Measurements from ENCODE around the gene C1orf115.

C1orf115 gene

DNA sequence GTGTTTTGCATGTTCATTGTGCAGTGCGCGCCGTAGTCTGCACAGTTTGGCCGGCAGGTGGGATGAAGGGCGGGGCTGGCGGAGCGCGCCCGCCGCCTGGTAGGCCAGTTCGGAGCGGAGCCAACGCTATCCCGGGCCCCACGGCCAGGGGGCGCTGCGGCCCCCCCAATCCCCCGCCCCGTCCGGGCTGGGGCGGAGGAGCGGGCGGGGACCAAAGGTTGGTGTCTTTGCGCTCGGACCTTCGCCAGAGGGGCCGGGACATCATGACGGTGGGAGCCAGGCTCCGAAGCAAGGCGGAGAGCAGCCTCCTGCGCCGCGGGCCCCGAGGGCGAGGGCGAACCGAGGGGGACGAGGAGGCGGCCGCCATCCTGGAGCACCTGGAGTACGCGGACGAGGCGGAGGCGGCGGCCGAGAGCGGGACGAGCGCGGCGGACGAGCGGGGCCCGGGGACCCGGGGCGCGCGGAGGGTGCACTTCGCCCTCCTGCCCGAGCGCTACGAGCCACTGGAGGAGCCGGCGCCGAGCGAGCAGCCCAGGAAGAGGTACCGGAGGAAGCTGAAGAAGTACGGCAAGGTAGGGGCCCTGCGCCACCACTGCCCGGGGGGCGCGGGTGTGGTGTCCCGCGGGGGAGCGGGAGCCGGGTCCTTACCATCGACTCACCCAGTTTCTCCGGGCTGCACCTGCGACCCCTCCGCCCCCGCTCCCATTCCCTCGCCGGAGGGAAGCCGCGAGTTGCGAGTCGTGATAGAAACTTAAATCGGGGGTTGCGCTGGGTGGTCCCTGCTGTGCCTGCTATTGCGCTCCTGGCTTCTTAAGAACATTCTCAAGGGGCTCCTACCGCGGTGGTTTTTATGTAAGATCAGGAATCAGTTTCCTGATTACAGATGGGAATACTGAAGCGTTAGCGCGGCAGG, at the start of gene C1orf115:
Gene C1orf115 (plus strand): TSS at position 224 of the 913 bp plus-strand sequence. CDS start 40 bp downstream, at position 264.
- in situ Hi-C loops (cut with HindIII; ENCODE audit: low sequenced_read_pairs), result no loop called here
- DNase-seq (ENCODE audit: low read depth), result no peak
- peak within 1 kb of the TSS; percentile 50 for H3K4me3 ChIP-seq (ENCODE audit: low read depth, low read length)
- TF ChIP-seq, protein P1, sequence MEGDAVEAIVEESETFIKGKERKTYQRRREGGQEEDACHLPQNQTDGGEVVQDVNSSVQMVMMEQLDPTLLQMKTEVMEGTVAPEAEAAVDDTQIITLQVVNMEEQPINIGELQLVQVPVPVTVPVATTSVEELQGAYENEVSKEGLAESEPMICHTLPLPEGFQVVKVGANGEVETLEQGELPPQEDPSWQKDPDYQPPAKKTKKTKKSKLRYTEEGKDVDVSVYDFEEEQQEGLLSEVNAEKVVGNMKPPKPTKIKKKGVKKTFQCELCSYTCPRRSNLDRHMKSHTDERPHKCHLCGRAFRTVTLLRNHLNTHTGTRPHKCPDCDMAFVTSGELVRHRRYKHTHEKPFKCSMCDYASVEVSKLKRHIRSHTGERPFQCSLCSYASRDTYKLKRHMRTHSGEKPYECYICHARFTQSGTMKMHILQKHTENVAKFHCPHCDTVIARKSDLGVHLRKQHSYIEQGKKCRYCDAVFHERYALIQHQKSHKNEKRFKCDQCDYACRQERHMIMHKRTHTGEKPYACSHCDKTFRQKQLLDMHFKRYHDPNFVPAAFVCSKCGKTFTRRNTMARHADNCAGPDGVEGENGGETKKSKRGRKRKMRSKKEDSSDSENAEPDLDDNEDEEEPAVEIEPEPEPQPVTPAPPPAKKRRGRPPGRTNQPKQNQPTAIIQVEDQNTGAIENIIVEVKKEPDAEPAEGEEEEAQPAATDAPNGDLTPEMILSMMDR (IDR thresholded peaks at IDR 0.05; ENCODE audit: low read depth, low read length, missing control alignments), result peak; percentile 92

GRCh38 chr1:220642285-220642684, 47.9 kb upstream of the C1orf115 start:
- DNase-seq (ENCODE audit: low read depth), result no peak
- H3K4me3 ChIP-seq (ENCODE audit: low read depth, low read length), result no peak overlapping the region
- TF ChIP-seq, protein P1 (IDR thresholded peaks at IDR 0.05; ENCODE audit: low read depth, low read length, missing control alignments), result no peak
- in situ Hi-C loops (cut with HindIII; ENCODE audit: low sequenced_read_pairs), result no loop called here

DNA sequence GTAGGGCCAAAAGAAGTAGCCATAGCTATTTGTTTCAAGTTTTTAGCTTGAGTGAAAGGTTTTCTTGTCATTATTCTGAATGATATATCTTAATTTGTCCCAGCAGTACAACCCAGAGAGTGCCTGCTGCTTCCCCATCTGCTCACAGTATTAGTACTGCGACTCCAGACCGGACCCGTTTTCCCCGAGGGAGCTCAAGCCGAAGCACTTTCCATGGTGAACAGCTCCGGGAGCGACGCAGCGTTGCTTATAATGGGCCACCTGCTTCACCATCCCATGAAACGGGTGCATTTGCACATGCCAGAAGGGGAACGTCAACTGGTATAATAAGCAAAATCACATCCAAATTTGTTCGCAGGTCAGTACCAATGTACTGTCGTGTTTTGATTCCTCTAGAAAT, 37.2 kb upstream of the C1orf115 start:
- H3K4me3 ChIP-seq (ENCODE audit: low read depth, low read length), result no peak overlapping the region
- in situ Hi-C loops (cut with HindIII; ENCODE audit: low sequenced_read_pairs), result no loop called here
- TF ChIP-seq, protein P1 (IDR thresholded peaks at IDR 0.05; ENCODE audit: low read depth, low read length, missing control alignments), result no peak
- DNase-seq (ENCODE audit: low read depth), result no peak

- in situ Hi-C loops (cut with HindIII; ENCODE audit: low sequenced_read_pairs), result no loop called here
- TF ChIP-seq, protein P1 (IDR thresholded peaks at IDR 0.05; ENCODE audit: low read depth, low read length, missing control alignments), result no peak
Measured at GRCh38 chr1:220655509-220655908, 34.7 kb upstream of the C1orf115 start.

DNA sequence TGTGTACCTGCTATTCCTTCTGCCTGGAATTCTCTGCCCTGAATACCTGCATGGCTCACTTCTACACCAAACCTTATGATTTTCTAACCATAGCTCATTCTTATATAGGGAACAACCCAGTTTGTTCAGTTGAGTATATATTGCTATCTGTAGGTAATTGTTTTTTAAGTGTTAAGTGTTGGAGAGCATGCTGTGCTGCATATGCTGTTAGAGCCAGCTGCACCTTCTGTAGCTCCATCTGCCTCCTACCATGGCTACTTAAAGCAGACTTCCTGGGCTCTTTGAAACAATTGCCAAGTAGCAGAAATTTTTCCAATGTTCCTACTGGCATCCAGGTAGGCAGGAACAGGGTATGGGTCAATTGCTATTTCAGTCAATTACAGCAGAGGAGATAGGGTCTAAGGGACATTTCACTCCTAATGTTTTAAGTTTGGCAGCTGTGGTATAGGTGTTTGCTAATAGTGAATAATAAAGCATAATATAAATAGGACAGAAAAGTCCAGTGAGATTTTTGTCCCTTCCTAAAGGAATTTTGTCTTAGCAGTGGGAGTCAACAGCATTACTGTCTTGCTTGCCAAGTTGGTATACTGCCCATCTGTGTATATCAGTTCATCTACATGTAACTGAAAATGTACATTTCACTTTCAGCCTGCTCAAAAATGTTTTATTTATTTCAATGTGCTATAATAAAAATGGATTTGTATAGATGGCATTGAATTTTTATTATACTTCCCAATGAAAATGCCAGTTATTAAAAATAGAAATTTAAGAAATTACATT, 34.0 kb upstream of the C1orf115 start:
- in situ Hi-C loops (cut with HindIII; ENCODE audit: low sequenced_read_pairs), result no loop called here
- no peak for DNase-seq (ENCODE audit: low read depth)
- TF ChIP-seq, protein P1 (IDR thresholded peaks at IDR 0.05; ENCODE audit: low read depth, low read length, missing control alignments), result no peak
- H3K4me3 ChIP-seq (ENCODE audit: low read depth, low read length), result no peak overlapping the region

More at GRCh38 chr1:220655509-220655908, 34.7 kb upstream of the C1orf115 start:
- no peak for DNase-seq (ENCODE audit: low read depth)
- no peak overlapping the region for H3K4me3 ChIP-seq (ENCODE audit: low read depth, low read length)

- in situ Hi-C loops (cut with HindIII; ENCODE audit: low sequenced_read_pairs), result no loop called here
- no peak for DNase-seq (ENCODE audit: low read depth)
- TF ChIP-seq, protein P1 (IDR thresholded peaks at IDR 0.05; ENCODE audit: low read depth, low read length, missing control alignments), result no peak
- H3K4me3 ChIP-seq (ENCODE audit: low read depth, low read length), result no peak overlapping the region
Measured at GRCh38 chr1:220666349-220666748, 23.8 kb upstream of the C1orf115 start.
